Thoracic aorta (tissue), 2 donors: ENCODE measurements around the gene DES. TPM values are rescaled to one million over a fixed set of nuclear protein-coding genes. Genes with fewer than 3 reads are reported as not detected.

Experiments used
- ATAC-seq: fragments of 150-250 bp; one replicate; pipeline ENCODE4 v1.8.0; 2017; ENCODE audit warnings: low read depth; ENCODE audit not compliant: insufficient number of reproducible peaks, low FRiP score
- DNase-seq: peaks from one replicate; pipeline ENCODE4 v3.0.0-alpha.2; 2020; ENCODE audit warnings: low spot score
- H3K27ac ChIP-seq, 2 donors: fragments of 200-600 bp; sonication (generic); 1 replicate in 1 of 2; 2 replicates in 1 of 2; pipeline ENCODE4 v1.5.1; 2016; ENCODE audit warnings: mild to moderate bottlenecking in 2 of 2, moderate library complexity in 2 of 2
- H3K27me3 ChIP-seq: fragments of 200-600 bp; sonication (generic); replicated peaks from 2 replicates; pipeline ENCODE4 v1.6.0; 2016; ENCODE audit warnings: mild to moderate bottlenecking; ENCODE audit not compliant: insufficient read depth
- H3K36me3 ChIP-seq: fragments of 200-600 bp; sonication (generic); one replicate; pipeline ENCODE4 v1.5.1; 2016
- H3K4me1 ChIP-seq, 2 donors: fragments of 200-600 bp; sonication (generic); 1 replicate in 1 of 2; 2 replicates in 1 of 2; pipeline versions ENCODE4 v1.5.1 to v1.6.0; 2016; ENCODE audit warnings: low read depth in 2 of 2, mild to moderate bottlenecking in 1 of 2; ENCODE audit not compliant: control insufficient read depth in 1 of 2
- H3K4me3 ChIP-seq: fragments of 200-600 bp; sonication (generic); 2 replicates; pipeline ENCODE4 v1.5.1; 2016; ENCODE audit warnings: mild to moderate bottlenecking
- H3K9me3 ChIP-seq: fragments of 200-600 bp; sonication (generic); 2 replicates; pipeline ENCODE4 v1.5.1; 2016
- total RNA-seq, 2 donors: library from RNA; depleted of rRNA; stranded (reverse); fragments of >200 nt; gene quantifications; one replicate each; pipeline versions ENCODE4 v1.1.0 to v1.2.3, GENCODE V29; 2016
- TF ChIP-seq, protein P1 (sequence below): fragments of 200-600 bp; sonication (generic); IDR thresholded peaks from one replicate; pipeline ENCODE4 v1.5.1; 2019; ENCODE audit warnings: antibody characterized with exemption

Gene DES
- total RNA-seq, 2 donors from 2014 or later, result 146 to 302 TPM

DNA sequence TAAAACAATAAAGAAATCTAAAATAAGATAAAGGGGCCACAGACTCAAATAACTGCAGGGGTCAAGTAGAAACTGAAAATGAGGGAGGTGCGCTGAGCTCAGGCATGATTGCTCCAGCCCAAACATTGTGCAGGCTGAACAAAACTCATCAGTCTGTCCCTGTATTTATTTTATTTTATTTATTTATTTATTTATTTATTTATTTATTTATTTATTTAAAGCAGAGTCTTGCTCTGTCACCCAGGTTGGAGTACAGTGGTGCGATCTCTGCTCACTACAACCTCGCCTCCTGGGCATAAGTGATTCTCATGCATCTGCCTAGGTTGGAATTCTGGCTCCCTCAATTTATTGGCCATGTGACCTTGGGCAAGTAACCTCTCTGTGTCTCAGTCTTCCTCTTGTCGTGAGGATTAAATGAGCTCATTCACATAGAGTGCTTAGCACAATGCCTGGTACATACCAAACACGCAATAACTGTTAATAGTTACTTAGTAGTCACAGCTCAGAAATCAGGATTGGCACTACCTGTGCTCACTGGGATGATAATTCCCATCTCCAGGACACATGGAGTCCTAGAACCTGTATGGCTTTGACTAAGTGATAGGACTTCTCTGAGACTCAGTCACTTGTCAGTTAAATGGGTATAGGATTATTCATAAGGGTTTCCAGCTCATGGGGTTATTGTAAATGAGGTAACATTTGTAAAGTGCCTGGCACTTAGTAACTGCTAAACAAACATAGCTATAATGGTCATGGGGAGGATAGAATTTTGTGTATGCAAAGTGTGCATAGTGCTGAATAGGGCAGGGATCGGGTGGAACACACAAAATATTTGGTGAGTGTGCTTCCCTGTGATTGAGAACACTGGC, 22.4 kb downstream of the DES start:
- H3K4me3 ChIP-seq, result peak overlapping the region; percentile 79
- ATAC-seq (peak; percentile 18), DNase-seq (no peak)
- H3K4me1 ChIP-seq, result peaks cover 19 to 85% of the 10 kb centered on the region in 2 donors
- H3K9me3 ChIP-seq, result no peaks in the 10 kb centered on the region
- peaks cover 3% of the 10 kb centered on the region for H3K36me3 ChIP-seq
- no peaks in the 10 kb centered on the region for H3K27me3 ChIP-seq
- TF ChIP-seq, protein P1, sequence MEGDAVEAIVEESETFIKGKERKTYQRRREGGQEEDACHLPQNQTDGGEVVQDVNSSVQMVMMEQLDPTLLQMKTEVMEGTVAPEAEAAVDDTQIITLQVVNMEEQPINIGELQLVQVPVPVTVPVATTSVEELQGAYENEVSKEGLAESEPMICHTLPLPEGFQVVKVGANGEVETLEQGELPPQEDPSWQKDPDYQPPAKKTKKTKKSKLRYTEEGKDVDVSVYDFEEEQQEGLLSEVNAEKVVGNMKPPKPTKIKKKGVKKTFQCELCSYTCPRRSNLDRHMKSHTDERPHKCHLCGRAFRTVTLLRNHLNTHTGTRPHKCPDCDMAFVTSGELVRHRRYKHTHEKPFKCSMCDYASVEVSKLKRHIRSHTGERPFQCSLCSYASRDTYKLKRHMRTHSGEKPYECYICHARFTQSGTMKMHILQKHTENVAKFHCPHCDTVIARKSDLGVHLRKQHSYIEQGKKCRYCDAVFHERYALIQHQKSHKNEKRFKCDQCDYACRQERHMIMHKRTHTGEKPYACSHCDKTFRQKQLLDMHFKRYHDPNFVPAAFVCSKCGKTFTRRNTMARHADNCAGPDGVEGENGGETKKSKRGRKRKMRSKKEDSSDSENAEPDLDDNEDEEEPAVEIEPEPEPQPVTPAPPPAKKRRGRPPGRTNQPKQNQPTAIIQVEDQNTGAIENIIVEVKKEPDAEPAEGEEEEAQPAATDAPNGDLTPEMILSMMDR, result no peak
- peak overlapping the region; percentile 99 for H3K27ac ChIP-seq

DNA sequence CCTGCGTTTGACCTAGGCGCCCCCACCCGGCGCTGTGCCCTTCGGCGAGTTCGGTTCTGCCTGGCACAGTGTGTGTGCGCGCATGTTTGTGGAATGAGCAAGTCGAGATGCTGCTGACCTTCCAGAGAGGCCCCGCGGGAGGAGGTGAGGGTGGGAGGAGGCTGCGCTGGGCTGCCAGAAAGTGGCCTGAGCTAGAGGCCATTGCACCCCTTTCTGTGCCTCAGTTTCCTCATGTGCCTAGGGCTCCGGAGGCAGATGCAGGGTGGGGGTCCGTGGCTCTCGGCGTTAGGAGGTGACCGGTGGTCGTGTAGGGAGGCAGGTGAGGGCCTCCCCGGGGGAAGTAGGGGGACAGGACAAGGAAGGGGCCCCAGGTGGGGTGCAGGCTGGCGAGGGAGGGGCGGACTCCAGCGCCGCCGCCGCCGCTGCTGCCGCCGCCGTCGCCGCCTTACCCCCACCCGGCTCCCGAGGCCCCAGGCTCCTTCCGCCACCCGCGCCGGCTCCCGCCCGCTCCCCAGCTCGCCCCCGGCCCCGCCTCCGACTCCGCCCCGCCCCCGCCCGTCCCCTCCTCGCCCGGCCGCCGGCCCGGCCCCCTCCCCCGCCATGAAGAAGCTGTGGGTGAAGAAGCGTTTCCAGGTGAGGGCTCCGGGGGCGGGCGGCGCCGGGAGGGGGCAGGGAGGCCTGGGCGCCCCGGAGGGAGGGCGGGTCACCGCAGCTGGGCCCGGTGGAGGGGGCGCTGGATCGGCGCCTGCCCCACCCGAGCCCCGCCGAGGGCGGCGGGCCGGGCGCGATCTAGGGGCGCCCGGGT, 23.5 kb downstream of the DES start:
- Histone ChIP-seq H3K4me1 (peaks cover 23 to 84% of the 10 kb centered on the region in 2 donors), H3K27ac (peak overlapping the region; percentile 99), H3K27me3 (no peaks in the 10 kb centered on the region), H3K9me3 (no peaks in the 10 kb centered on the region), H3K36me3 (peaks cover 3% of the 10 kb centered on the region), H3K4me3 (peak overlapping the region; percentile 79)
- no peak for ATAC-seq
- DNase-seq, result no peak
- TF ChIP-seq, protein P1, result no peak

DNA sequence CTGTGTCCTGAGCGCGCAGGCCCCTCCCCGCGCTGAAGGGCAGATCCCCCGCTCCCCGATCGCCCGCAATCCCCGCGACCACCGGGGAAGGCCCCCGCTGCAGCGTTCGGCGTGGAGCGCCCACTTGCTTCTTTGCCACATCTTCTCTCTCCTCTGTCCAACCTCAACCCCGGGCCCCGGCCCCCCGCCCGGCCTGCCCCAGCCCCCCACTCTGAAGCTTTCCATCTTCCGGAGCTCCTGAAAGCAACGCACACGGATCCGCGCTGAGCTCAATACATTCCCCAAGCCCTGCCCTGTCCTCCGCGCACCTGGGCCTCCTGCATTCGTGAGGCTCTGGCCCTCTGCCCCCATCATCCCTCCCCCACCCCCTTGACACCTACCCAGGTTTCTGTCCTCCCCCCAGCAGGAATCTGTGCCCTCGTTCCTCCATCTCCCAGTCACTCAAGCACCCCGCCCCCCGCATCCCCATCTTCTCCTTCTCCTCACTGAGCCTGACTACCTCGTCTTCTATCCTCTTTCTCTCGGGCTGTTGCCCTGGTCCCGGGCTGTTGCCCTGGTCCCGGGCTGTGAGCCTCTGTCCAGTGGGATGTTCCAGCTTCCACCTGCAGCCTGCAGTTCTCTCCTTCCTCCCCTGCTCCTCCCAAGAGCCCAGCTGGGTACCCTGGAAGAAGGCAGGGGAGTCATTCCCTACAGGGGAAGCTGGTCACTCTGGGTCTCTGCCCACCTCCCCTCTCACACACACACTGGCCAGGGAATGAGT, 24.3 kb downstream of the DES start:
- TF ChIP-seq, protein P1, result no peak
- Histone ChIP-seq H3K4me3 (peak overlapping the region; percentile 79), H3K4me1 (peaks cover 26 to 84% of the 10 kb centered on the region in 2 donors), H3K9me3 (no peaks in the 10 kb centered on the region), H3K27me3 (no peaks in the 10 kb centered on the region), H3K27ac (peak overlapping the region; percentile 99), H3K36me3 (peaks cover 3% of the 10 kb centered on the region)
- DNase-seq, result no peak
- ATAC-seq, result no peak

DNA sequence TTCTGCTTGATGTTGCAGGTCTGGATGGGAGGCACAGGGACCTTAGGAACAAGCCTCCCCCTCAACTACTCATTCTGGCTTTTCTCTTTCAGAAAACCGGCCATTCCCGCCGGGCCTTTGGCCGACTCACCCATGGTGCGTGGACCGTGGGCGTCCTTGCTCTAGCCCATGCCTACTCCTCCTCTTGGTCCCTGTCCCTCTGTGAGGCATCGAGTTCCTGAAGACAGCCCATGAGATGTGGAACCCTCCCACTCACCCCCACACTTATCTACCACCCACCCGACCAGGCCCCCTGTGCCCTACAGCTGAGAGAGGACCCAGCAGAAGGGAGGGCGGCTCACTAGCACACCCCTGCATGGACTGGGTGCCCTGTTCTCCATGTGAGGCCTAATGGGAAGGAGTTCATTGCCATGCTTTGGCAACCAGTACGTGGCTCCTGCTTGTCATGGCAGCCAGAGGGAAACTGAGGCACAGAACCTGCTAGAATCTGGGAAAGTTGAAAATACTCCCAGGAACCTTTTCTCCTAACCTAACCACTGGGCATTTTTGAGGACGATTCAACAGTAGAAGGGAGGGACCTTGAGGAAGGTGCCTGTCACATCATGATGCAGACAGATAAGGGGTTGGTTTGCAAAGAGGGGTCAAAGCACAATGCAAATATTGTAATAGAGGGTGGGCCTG, 25.0 kb downstream of the DES start:
- ATAC-seq (no peak), DNase-seq (no peak)
- Histone ChIP-seq H3K27me3 (no peaks in the 10 kb centered on the region), H3K4me3 (peak overlapping the region; percentile 79), H3K9me3 (no peaks in the 10 kb centered on the region), H3K36me3 (peaks cover 9% of the 10 kb centered on the region), H3K4me1 (peaks cover 29 to 84% of the 10 kb centered on the region in 2 donors), H3K27ac (peak overlapping the region; percentile 99)
- TF ChIP-seq, protein P1, result no peak
